GM10248 (cell line): ENCODE data around the gene MT1G.
"Not testable (repeated sequence)": the region's sequence is repeated elsewhere in the genome, so short reads cannot be mapped to it uniquely, and the experiment has no call there.

Experiments used
- CTCF ChIA-PET: fragments of 300-600 bp; sonication (Branson Sonifier 250); formaldehyde crosslinking; extraction: SDS; loops from one replicate; lab custom pipeline; 2021; ENCODE audit warnings: antibody characterized with exemption; lab: Yijun Ruan, JAX
- POLR2A ChIA-PET: fragments of 350-650 bp; sonication (Branson Sonifier 250); formaldehyde crosslinking; extraction: SDS; loops from one replicate; lab custom pipeline; 2020; ENCODE audit warnings: antibody characterized with exemption; lab: Yijun Ruan, JAX
- DNase-seq: peaks from one replicate; pipeline ENCODE4 v3.0.0; 2012; ENCODE audit errors: extremely low spot score
- CTCF ChIP-seq: IDR thresholded peaks from 2 replicates; pipeline ENCODE4 v1.5.1; 2012; ENCODE audit warnings: mild to moderate bottlenecking, low read depth; ENCODE audit errors: extremely low read depth, missing control alignments, control extremely low read depth

MT1G gene

GRCh38 chr16:56667581-56668571 is at the start of gene MT1G:
MT1G (minus strand) TSS chr16:56668065; CDS start chr16:56667993, 72 bp downstream.
- TF ChIP-seq CTCF: no peak
- DNase-seq: no peak
- CTCF ChIA-PET: interaction anchor here (1.1 to 2.0 kb wide), 3 partner anchors 11 to 34 kb away, joined by 3 to 7 read pairs (median 5); no protein-coding TSS in a partner anchor
- POLR2A ChIA-PET: no interaction called here

GRCh38 chr16:56717532-56717931 is 49.7 kb upstream of the MT1G start:
- CTCF ChIA-PET: interaction anchor here (2.7 to 5.8 kb wide), 2 partner anchors 10 to 15 kb away, joined by 15 to 42 read pairs; no protein-coding TSS in a partner anchor
- DNase-seq, POLR2A ChIA-PET: not testable (repeated sequence)

GRCh38 chr16:56716761-56717160 is 48.9 kb upstream of the MT1G start:
- CTCF ChIA-PET: interaction anchor here (1.3 to 5.8 kb wide), 3 partner anchors 8 to 14 kb away, joined by 3 to 42 read pairs (median 15); no protein-coding TSS in a partner anchor

GRCh38 chr16:56715126-56715525 is 47.3 kb upstream of the MT1G start:
- DNase-seq: no peak
- POLR2A ChIA-PET: no interaction called here

More at GRCh38 chr16:56716761-56717160, 48.9 kb upstream of the MT1G start:
- POLR2A ChIA-PET: no interaction called here
- TF ChIP-seq CTCF: no peak
- DNase-seq: no peak

GRCh38 chr16:56713794-56714193 is 45.9 kb upstream of the MT1G start:
- ChIA-PET POLR2A (no interaction called here), CTCF (no interaction called here)
- DNase-seq: no peak
- no peak for TF ChIP-seq CTCF

More at GRCh38 chr16:56715126-56715525, 47.3 kb upstream of the MT1G start:
- no peak for TF ChIP-seq CTCF
- CTCF ChIA-PET: interaction anchor here (5.8 kb wide), 1 partner anchor 13 kb away, joined by 42 read pairs; no protein-coding TSS in a partner anchor

- TF ChIP-seq CTCF: no peak
- CTCF ChIA-PET: interaction anchor here (1.0 kb wide), 1 partner anchor 108 kb away, joined by 3 read pairs; no protein-coding TSS in a partner anchor
- no peak for DNase-seq
- POLR2A ChIA-PET: no interaction called here
Observed at GRCh38 chr16:56711862-56712261, 44.0 kb upstream of the MT1G start.
